HEK293 (cell line): Measurements from ENCODE around the gene ZNF174.

Experiments
- GLIS1 ChIP-seq: fragments of 450-650 bp; formaldehyde crosslinking; IDR thresholded peaks from 2 replicates; pipeline ENCODE4 v1.5.1; 2016; ENCODE audit warnings: missing biosample characterization, missing genetic modification characterization
- GLIS2 ChIP-seq: fragments of 450-650 bp; formaldehyde crosslinking; IDR thresholded peaks from 2 replicates; pipeline ENCODE4 v1.5.1; 2016; ENCODE audit warnings: missing biosample characterization, missing genetic modification characterization
- HOXC10 ChIP-seq: sonication (generic); formaldehyde crosslinking; IDR thresholded peaks from 2 replicates; pipeline ENCODE4 v1.8.1; 2023; ENCODE audit warnings: mild to moderate bottlenecking, missing genetic modification reagents
- KLF8 ChIP-seq: fragments of 450-650 bp; formaldehyde crosslinking; IDR thresholded peaks from 2 replicates; pipeline ENCODE4 v1.5.1; 2016; ENCODE audit warnings: missing biosample characterization, missing genetic modification characterization
- MEIS1 ChIP-seq: sonication (generic); formaldehyde crosslinking; IDR thresholded peaks from 2 replicates; pipeline ENCODE4 v1.8.1; 2022; ENCODE audit warnings: missing genetic modification reagents, mild to moderate bottlenecking, borderline replicate concordance
- OVOL3 ChIP-seq: fragments of 450-650 bp; formaldehyde crosslinking; IDR thresholded peaks from 2 replicates; pipeline ENCODE4 v1.5.1; 2016; ENCODE audit warnings: missing biosample characterization, missing genetic modification characterization
- PBX3 ChIP-seq: sonication (generic); formaldehyde crosslinking; IDR thresholded peaks from 2 replicates; pipeline ENCODE4 v1.8.1; 2022; ENCODE audit warnings: mild to moderate bottlenecking, moderate library complexity, missing genetic modification reagents
- PRDM10 ChIP-seq: fragments of 450-650 bp; formaldehyde crosslinking; IDR thresholded peaks from 2 replicates; pipeline ENCODE4 v1.5.1; 2016; ENCODE audit warnings: missing biosample characterization, missing genetic modification characterization
- SCRT1 ChIP-seq: fragments of 450-650 bp; formaldehyde crosslinking; IDR thresholded peaks from 2 replicates; pipeline ENCODE4 v1.5.1; 2016; ENCODE audit warnings: missing biosample characterization, missing genetic modification characterization, borderline replicate concordance
- ZBTB49 ChIP-seq: fragments of 450-650 bp; formaldehyde crosslinking; IDR thresholded peaks from 2 replicates; pipeline ENCODE4 v1.5.1; 2016; ENCODE audit warnings: missing biosample characterization, missing genetic modification characterization, low read depth
- ZNF121 ChIP-seq: fragments of 450-650 bp; formaldehyde crosslinking; IDR thresholded peaks from 2 replicates; pipeline ENCODE4 v1.5.1; 2016; ENCODE audit warnings: missing biosample characterization, missing genetic modification characterization
- ZNF223 ChIP-seq: fragments of 450-650 bp; formaldehyde crosslinking; IDR thresholded peaks from 2 replicates; pipeline ENCODE4 v1.5.1; 2016; ENCODE audit warnings: missing biosample characterization, missing genetic modification characterization
- ZNF266 ChIP-seq: fragments of 450-650 bp; formaldehyde crosslinking; IDR thresholded peaks from 2 replicates; pipeline ENCODE4 v1.5.1; 2016; ENCODE audit warnings: missing biosample characterization, missing genetic modification characterization, low read depth
- ZNF280C ChIP-seq: fragments of 450-650 bp; formaldehyde crosslinking; IDR thresholded peaks from 2 replicates; pipeline ENCODE4 v1.5.1; 2016; ENCODE audit warnings: missing biosample characterization, missing genetic modification characterization
- ZNF394 ChIP-seq: fragments of 450-650 bp; formaldehyde crosslinking; IDR thresholded peaks from 2 replicates; pipeline ENCODE4 v1.5.1; 2016; ENCODE audit warnings: missing biosample characterization, missing genetic modification characterization, mild to moderate bottlenecking, moderate library complexity, borderline replicate concordance
- ZNF416 ChIP-seq: fragments of 450-650 bp; formaldehyde crosslinking; IDR thresholded peaks from 2 replicates; pipeline ENCODE4 v1.5.1; 2016; ENCODE audit warnings: missing biosample characterization, missing genetic modification characterization
- ZNF426 ChIP-seq: fragments of 450-650 bp; formaldehyde crosslinking; IDR thresholded peaks from 2 replicates; pipeline ENCODE4 v1.5.1; 2017; ENCODE audit warnings: missing biosample characterization, missing genetic modification characterization, mild to moderate bottlenecking, inconsistent platforms, moderate library complexity
- ZNF549 ChIP-seq: fragments of 450-650 bp; IDR thresholded peaks from 2 replicates; pipeline ENCODE4 v1.5.1; 2018; ENCODE audit warnings: missing biosample characterization, missing genetic modification characterization, mild to moderate bottlenecking, inconsistent platforms, moderate library complexity
- ZNF560 ChIP-seq: fragments of 450-650 bp; formaldehyde crosslinking; IDR thresholded peaks from 2 replicates; pipeline ENCODE4 v1.5.1; 2017; ENCODE audit warnings: missing biosample characterization, missing genetic modification characterization, borderline replicate concordance
- ZNF561 ChIP-seq: fragments of 450-650 bp; IDR thresholded peaks from 2 replicates; pipeline ENCODE4 v1.5.1; 2018; ENCODE audit warnings: missing biosample characterization, missing genetic modification characterization, borderline replicate concordance
- ZNF600 ChIP-seq: fragments of 450-650 bp; formaldehyde crosslinking; IDR thresholded peaks from 2 replicates; pipeline ENCODE4 v1.5.1; 2016; ENCODE audit warnings: missing biosample characterization, missing genetic modification characterization
- ZNF629 ChIP-seq: fragments of 450-650 bp; formaldehyde crosslinking; IDR thresholded peaks from 2 replicates; pipeline ENCODE4 v1.5.1; 2017; ENCODE audit warnings: missing biosample characterization, missing genetic modification characterization
- ZNF704 ChIP-seq: fragments of 450-650 bp; formaldehyde crosslinking; IDR thresholded peaks from 2 replicates; pipeline ENCODE4 v1.5.1; 2016; ENCODE audit warnings: missing biosample characterization, missing genetic modification characterization
- ZNF747 ChIP-seq: fragments of 450-650 bp; formaldehyde crosslinking; IDR thresholded peaks from 2 replicates; pipeline ENCODE4 v1.5.1; 2016; ENCODE audit warnings: missing biosample characterization, missing genetic modification characterization
- ZNF76 ChIP-seq: fragments of 450-650 bp; formaldehyde crosslinking; IDR thresholded peaks from 2 replicates; pipeline ENCODE4; 2016; ENCODE audit warnings: low read depth, missing biosample characterization, missing genetic modification characterization, borderline replicate concordance
- ZNF785 ChIP-seq: fragments of 450-650 bp; formaldehyde crosslinking; IDR thresholded peaks from 2 replicates; pipeline ENCODE4 v1.5.1; 2016; ENCODE audit warnings: missing biosample characterization, missing genetic modification characterization
- ZSCAN5A ChIP-seq: fragments of 450-650 bp; formaldehyde crosslinking; IDR thresholded peaks from 2 replicates; pipeline ENCODE4 v1.5.1; 2016; ENCODE audit warnings: missing biosample characterization, missing genetic modification characterization

Gene ZNF174

GRCh38 chr16:3400779-3401688 is at the start of gene ZNF174, which contains the start of gene ZSCAN32 (continued):
- peak; percentile 62 for TF ChIP-seq ZNF629 (tag by site-specific recombination)
- TF ChIP-seq SCRT1 (tag by site-specific recombination): no peak
- TF ChIP-seq ZNF426 (tag by site-specific recombination): no peak
- TF ChIP-seq ZSCAN5A (tag by site-specific recombination): peak; percentile 96
- TF ChIP-seq ZNF549: no peak
- peak; percentile 98 for TF ChIP-seq PBX3
- TF ChIP-seq MEIS1: no peak
- TF ChIP-seq ZNF394 (tag by site-specific recombination): no peak; the same call in 1 of the 2 replicates
- peak; percentile 89 for TF ChIP-seq PRDM10
- peak; percentile 73 for TF ChIP-seq ZNF121 (tag by site-specific recombination)
- peak; percentile 97 for TF ChIP-seq ZNF76
- no peak for TF ChIP-seq OVOL3 (tag by site-specific recombination)
- TF ChIP-seq ZNF223 (tag by site-specific recombination): no peak
- no peak for TF ChIP-seq ZNF747 (tag by site-specific recombination)
- TF ChIP-seq ZBTB49 (tag by site-specific recombination): no peak
- TF ChIP-seq ZNF266 (tag by site-specific recombination): no peak
- no peak for TF ChIP-seq HOXC10 (CRISPR knock-in tag)
- no peak for TF ChIP-seq ZNF280C
- peak; percentile 44; the same call in 1 of the 2 replicates for TF ChIP-seq ZNF600 (tag by site-specific recombination)
- peak; percentile 71; the same call in 1 of the 2 replicates for TF ChIP-seq ZNF785 (tag by site-specific recombination)
- TF ChIP-seq GLIS1 (tag by site-specific recombination): 0 out of 2 replicates have a peak, but pooled peaks have one; percentile 2
- peak; percentile 46; the same call in 1 of the 2 replicates for TF ChIP-seq ZNF560 (tag by site-specific recombination)
- TF ChIP-seq ZNF704 (tag by site-specific recombination): no peak
- TF ChIP-seq GLIS2 (tag by site-specific recombination): 0 out of 2 replicates have a peak, but pooled peaks have one; percentile 30
- TF ChIP-seq ZNF561 (tag by site-specific recombination): peak; percentile 77; the same call in 1 of the 2 replicates
- no peak for TF ChIP-seq ZNF416 (tag by site-specific recombination)
- TF ChIP-seq KLF8 (tag by site-specific recombination): peak; percentile 79
